K562 (cell line): ENCODE data around the gene PHC3. TPM values are rescaled to one million over a fixed set of nuclear protein-coding genes. Genes with fewer than 3 reads are reported as not detected.

Source experiments
- CCAR2 ChIP-seq: fragments of 200-400 bp; formaldehyde crosslinking; IDR thresholded peaks from 2 replicates; pipeline ENCODE4 v1.6.1; 2017; ENCODE audit warnings: mild to moderate bottlenecking, low read depth, low read length
- DNMT1 ChIP-seq: fragments of 450-650 bp; IDR thresholded peaks from 2 replicates; pipeline ENCODE4 v1.6.1; 2016; ENCODE audit warnings: antibody characterized with exemption, mild to moderate bottlenecking
- E2F3 ChIP-seq: fragments of 250-450 bp; sonication (Bioruptor Pico); IDR thresholded peaks from 2 replicates; pipeline ENCODE4 v1.4.0; 2020; ENCODE audit warnings: mild to moderate bottlenecking
- EP300 ChIP-seq: IDR thresholded peaks from 2 replicates; pipeline ENCODE4 v1.6.1; 2012; ENCODE audit warnings: low read length, improper control_type of control experiment
- EWSR1 ChIP-seq: fragments of 450-650 bp; IDR thresholded peaks from 2 replicates; pipeline ENCODE4 v1.6.1; 2018; ENCODE audit warnings: borderline replicate concordance, mild to moderate bottlenecking, low read depth, moderate library complexity; ENCODE audit not compliant: partially characterized antibody
- FOXK1 ChIP-seq: sonication (generic); formaldehyde crosslinking; IDR thresholded peaks from 2 replicates; pipeline ENCODE4 v1.8.0; 2022; ENCODE audit warnings: missing genetic modification reagents, mild to moderate bottlenecking, borderline replicate concordance
- HDAC2 ChIP-seq: fragments of 450-650 bp; IDR thresholded peaks from 2 replicates; pipeline ENCODE4 v1.6.1; 2016; ENCODE audit warnings: mild to moderate bottlenecking
- HEY1 ChIP-seq: fragments of 250-450 bp; sonication (Bioruptor Pico); IDR thresholded peaks from 2 replicates; pipeline ENCODE4 v1.5.0; 2020; ENCODE audit warnings: mild to moderate bottlenecking, moderate library complexity, borderline replicate concordance
- HIVEP1 ChIP-seq: fragments of 250-450 bp; sonication (Bioruptor Pico); IDR thresholded peaks from 2 replicates; pipeline ENCODE4 v1.4.0; 2020; ENCODE audit warnings: mild to moderate bottlenecking
- HMG20B ChIP-seq: fragments of 250-450 bp; sonication (Bioruptor Pico); IDR thresholded peaks from 2 replicates; pipeline ENCODE4 v1.5.0; 2021; ENCODE audit warnings: mild to moderate bottlenecking
- KDM1A ChIP-seq, 2 experiments: fragments of 450-650 bp; IDR thresholded peaks; 2 replicates each; pipeline ENCODE4 v1.6.1; 2016; ENCODE audit warnings: mild to moderate bottlenecking in 2 of 2
- KLF1 ChIP-seq: fragments of 450-650 bp; IDR thresholded peaks from 2 replicates; pipeline ENCODE4 v1.6.1; 2016; ENCODE audit warnings: missing genetic modification characterization, missing compliant biosample characterization
- MEF2A ChIP-seq: IDR thresholded peaks from 2 replicates; pipeline ENCODE4 v1.6.1; 2011; ENCODE audit warnings: low read depth, mild to moderate bottlenecking, low read length, moderate library complexity; ENCODE audit not compliant: control insufficient read depth
- NFATC3 ChIP-seq: fragments of 450-650 bp; IDR thresholded peaks from 2 replicates; pipeline ENCODE4 v1.6.1; 2017; ENCODE audit warnings: mild to moderate bottlenecking
- ZNF121 ChIP-seq: sonication (generic); formaldehyde crosslinking; conservative IDR thresholded peaks from 2 replicates; pipeline ENCODE4 v1.8.0; 2022; ENCODE audit warnings: missing genetic modification reagents
- ZNF134 ChIP-seq: fragments of 250-450 bp; sonication (Bioruptor Pico); conservative IDR thresholded peaks from 2 replicates; pipeline ENCODE4 v1.4.0; 2020
- ZNF253 ChIP-seq: fragments of 250-450 bp; sonication (Bioruptor Pico); conservative IDR thresholded peaks from 2 replicates; pipeline ENCODE4 v1.6.1; 2021; ENCODE audit warnings: mild to moderate bottlenecking
- ZNF277 ChIP-seq: fragments of 250-450 bp; sonication (Bioruptor Pico); IDR thresholded peaks from 2 replicates; pipeline ENCODE4 v1.8.0; 2022; ENCODE audit warnings: inconsistent platforms, mild to moderate bottlenecking, moderate library complexity, borderline replicate concordance
- ZNF384 ChIP-seq: IDR thresholded peaks from 2 replicates; pipeline ENCODE4 v1.6.1; 2012; ENCODE audit warnings: low read depth, low read length, improper control_type of control experiment
- ZNF561 ChIP-seq: fragments of 450-650 bp; formaldehyde crosslinking; conservative IDR thresholded peaks from 2 replicates; pipeline ENCODE4 v1.4.0; 2020; ENCODE audit warnings: mild to moderate bottlenecking, moderate library complexity
- ZNF586 ChIP-seq: fragments of 450-650 bp; formaldehyde crosslinking; conservative IDR thresholded peaks from 2 replicates; pipeline ENCODE4 v1.4.0; 2020; ENCODE audit warnings: mild to moderate bottlenecking, moderate library complexity
- ZNF695 ChIP-seq: fragments of 450-650 bp; formaldehyde crosslinking; IDR thresholded peaks from 2 replicates; pipeline ENCODE4 v1.4.0; 2020; ENCODE audit warnings: mild to moderate bottlenecking, moderate library complexity
- polyA plus RNA-seq, 8 experiments: library from polyadenylated mRNA; depleted of rRNA in 4 of 8; stranded (reverse) in 5 of 8; unstranded in 3 of 8; fragments of >200 nt; fragmentation: Nextera tagmentation in 2 of 8; fragmentation: Illumina TruSeq in 1 of 8; extraction: Ambion mirVana in 2 of 8; extraction: Trizol in 1 of 8; gene quantifications; 2 replicates each; pipeline versions ENCODE4 v1.2.1 to v1.2.3, GENCODE V29; 2011 to 2014; ENCODE audit warnings: inconsistent platforms in 1 of 8, missing spikeins in 1 of 8
- total RNA-seq, 7 experiments: library from RNA; depleted of rRNA in 6 of 7; stranded (reverse); fragments of >200 nt in 6 of 7; fragmentation: Illumina TruSeq in 2 of 7; extraction: Trizol in 2 of 7; gene quantifications; 2 replicates each; pipeline versions ENCODE4 v1.2.1 to v1.2.3, GENCODE V29; 2011 to 2021; ENCODE audit warnings: low replicate concordance in 1 of 7
- TF ChIP-seq, protein P1 (sequence below): fragments of 250-450 bp; sonication (Bioruptor Pico); IDR thresholded peaks from 2 replicates; pipeline ENCODE4 v1.5.0; 2022; ENCODE audit warnings: mild to moderate bottlenecking
- TF ChIP-seq, protein P2 (sequence below), 2 experiments: fragments of 450-650 bp in 1 of 2; sonication (generic) in 1 of 2; formaldehyde crosslinking in 1 of 2; IDR thresholded peaks in 1 of 2; conservative IDR thresholded peaks in 1 of 2; 2 replicates each; pipeline versions ENCODE4 v1.6.1 to v1.8.1; 2016 to 2023; ENCODE audit warnings: mild to moderate bottlenecking in 2 of 2, moderate library complexity in 2 of 2, inconsistent platforms in 1 of 2, missing genetic modification reagents in 1 of 2

PHC3 gene
- total and polyA plus RNA-seq, 9 of the 15 experiments (the other 6 are each of a cell fraction or from before 2014, with no cell fraction given), result 3.1 to 21.6 (median 10.5) TPM

GRCh38 chr3:170132335-170132734, 49.2 kb downstream of the PHC3 start (continued):
- TF ChIP-seq MEF2A, result peak; percentile 44; the same call in 1 of the 2 replicates
- TF ChIP-seq ZNF695 (CRISPR knock-in tag), result no peak
- TF ChIP-seq ZNF384, result no peak
- TF ChIP-seq, protein P1, sequence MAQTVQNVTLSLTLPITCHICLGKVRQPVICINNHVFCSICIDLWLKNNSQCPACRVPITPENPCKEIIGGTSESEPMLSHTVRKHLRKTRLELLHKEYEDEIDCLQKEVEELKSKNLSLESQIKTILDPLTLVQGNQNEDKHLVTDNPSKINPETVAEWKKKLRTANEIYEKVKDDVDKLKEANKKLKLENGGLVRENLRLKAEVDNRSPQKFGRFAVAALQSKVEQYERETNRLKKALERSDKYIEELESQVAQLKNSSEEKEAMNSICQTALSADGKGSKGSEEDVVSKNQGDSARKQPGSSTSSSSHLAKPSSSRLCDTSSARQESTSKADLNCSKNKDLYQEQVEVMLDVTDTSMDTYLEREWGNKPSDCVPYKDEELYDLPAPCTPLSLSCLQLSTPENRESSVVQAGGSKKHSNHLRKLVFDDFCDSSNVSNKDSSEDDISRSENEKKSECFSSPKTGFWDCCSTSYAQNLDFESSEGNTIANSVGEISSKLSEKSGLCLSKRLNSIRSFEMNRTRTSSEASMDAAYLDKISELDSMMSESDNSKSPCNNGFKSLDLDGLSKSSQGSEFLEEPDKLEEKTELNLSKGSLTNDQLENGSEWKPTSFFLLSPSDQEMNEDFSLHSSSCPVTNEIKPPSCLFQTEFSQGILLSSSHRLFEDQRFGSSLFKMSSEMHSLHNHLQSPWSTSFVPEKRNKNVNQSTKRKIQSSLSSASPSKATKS, result no peak
- TF ChIP-seq KLF1 (tag), result peak; percentile 52
- peak; percentile 63 for TF ChIP-seq EP300
- no peak for TF ChIP-seq ZNF134
- TF ChIP-seq ZNF253, result no peak
- TF ChIP-seq NFATC3, result no peak
- no peak for TF ChIP-seq CCAR2
- TF ChIP-seq HIVEP1 (CRISPR knock-in tag), result no peak
- TF ChIP-seq HEY1 (CRISPR knock-in tag), result no peak
- no peak for TF ChIP-seq KDM1A (IDR thresholded peaks at IDR 0.05)
- TF ChIP-seq HMG20B (CRISPR knock-in tag), result no peak
- no peak for TF ChIP-seq ZNF121
- no peak for TF ChIP-seq HDAC2
- no peak for TF ChIP-seq ZNF277 (CRISPR knock-in tag)
- TF ChIP-seq DNMT1, result no peak
- TF ChIP-seq E2F3 (CRISPR knock-in tag), result no peak
- TF ChIP-seq ZNF561, result no peak
- TF ChIP-seq, protein P2, sequence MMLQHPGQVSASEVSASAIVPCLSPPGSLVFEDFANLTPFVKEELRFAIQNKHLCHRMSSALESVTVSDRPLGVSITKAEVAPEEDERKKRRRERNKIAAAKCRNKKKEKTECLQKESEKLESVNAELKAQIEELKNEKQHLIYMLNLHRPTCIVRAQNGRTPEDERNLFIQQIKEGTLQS (IDR thresholded peaks at IDR 0.05), result peak; percentile 72
- TF ChIP-seq, protein P2 (CRISPR knock-in tag; conservative IDR thresholded peaks at IDR 0.05), result no peak
- TF ChIP-seq EWSR1, result no peak
- no peak for TF ChIP-seq FOXK1 (CRISPR knock-in tag)
- TF ChIP-seq ZNF586, result no peak
